K562 (cell line): ENCODE data around the gene ZNF366.

Experiments used
- ATF6 ChIP-seq: sonication (generic); formaldehyde crosslinking; IDR thresholded peaks from 2 replicates; pipeline ENCODE4 v1.4.0; 2020; ENCODE audit warnings: mild to moderate bottlenecking, missing genetic modification reagents
- CHD1 ChIP-seq: fragments of 200-600 bp; sonication (generic); IDR thresholded peaks from one replicate; pipeline ENCODE4 v1.6.1; 2012; ENCODE audit warnings: mild to moderate bottlenecking, moderate library complexity, low read length, inconsistent platforms
- CTCF ChIP-seq, 3 experiments: IDR thresholded peaks in 2 of 3; conservative IDR thresholded peaks in 1 of 3; 2 replicates each; pipeline ENCODE4 v1.5.1; 2011 to 2012; ENCODE audit warnings: low read length in 3 of 3, mild to moderate bottlenecking in 3 of 3, control low read depth in 2 of 3, improper control_type of control experiment in 1 of 3, inconsistent platforms in 1 of 3, low read depth in 1 of 3, mixed read lengths in 1 of 3, moderate library complexity in 1 of 3; ENCODE audit not compliant: insufficient read depth in 2 of 3
- E2F5 ChIP-seq: sonication (generic); formaldehyde crosslinking; IDR thresholded peaks from 2 replicates; pipeline ENCODE4 v1.8.0; 2022; ENCODE audit warnings: mild to moderate bottlenecking, missing genetic modification reagents
- ELF1 ChIP-seq: fragments of 200-800 bp; sonication (Bioruptor generic); IDR thresholded peaks from 2 replicates; pipeline ENCODE4 v1.6.1; 2016; ENCODE audit warnings: missing genetic modification characterization, missing compliant biosample characterization
- GABPA ChIP-seq: fragments of 200-800 bp; sonication (Bioruptor generic); conservative IDR thresholded peaks from 2 replicates; pipeline ENCODE4 v1.6.1; 2016; ENCODE audit warnings: low read depth, missing genetic modification characterization, missing compliant biosample characterization
- KDM5B ChIP-seq: fragments of 200-600 bp; sonication (generic); IDR thresholded peaks from 2 replicates; pipeline ENCODE4 v1.6.1; 2012; ENCODE audit warnings: low read depth, mild to moderate bottlenecking, moderate library complexity, low read length, control low read depth, inconsistent platforms; ENCODE audit not compliant: insufficient replicate concordance
- LCOR ChIP-seq: sonication (generic); formaldehyde crosslinking; IDR thresholded peaks from 2 replicates; pipeline ENCODE4 v1.8.0; 2022; ENCODE audit warnings: mild to moderate bottlenecking, missing genetic modification reagents
- MAX ChIP-seq: sonication (generic); formaldehyde crosslinking; IDR thresholded peaks from 2 replicates; pipeline ENCODE4 v1.9.0; 2022; ENCODE audit warnings: mild to moderate bottlenecking, missing genetic modification reagents
- NELFE ChIP-seq: IDR thresholded peaks from 2 replicates; pipeline ENCODE4 v1.6.1; 2011; ENCODE audit warnings: mild to moderate bottlenecking; ENCODE audit not compliant: insufficient read depth, insufficient read length
- STAT5A ChIP-seq: IDR thresholded peaks from 2 replicates; pipeline ENCODE4 v1.6.1; 2012; ENCODE audit warnings: low read length, inconsistent platforms, borderline replicate concordance
- ZFP36 ChIP-seq: fragments of 150-350 bp; IDR thresholded peaks from 2 replicates; pipeline ENCODE4 v1.6.1; 2018; ENCODE audit warnings: low read length, low read depth; ENCODE audit not compliant: partially characterized antibody
- ZNF232 ChIP-seq: sonication (generic); formaldehyde crosslinking; IDR thresholded peaks from 2 replicates; pipeline ENCODE4 v1.8.0; 2022; ENCODE audit warnings: mild to moderate bottlenecking, missing genetic modification reagents

- no peak for TF ChIP-seq GABPA (tag)
- TF ChIP-seq ZFP36 = no peak
- no peak for TF ChIP-seq MAX (CRISPR knock-in tag)
- no peak for TF ChIP-seq ATF6 (CRISPR knock-in tag)
- no peak for TF ChIP-seq ZNF232
- TF ChIP-seq CTCF (IDR thresholded peaks at IDR 0.05 in 2 of 3, conservative IDR thresholded peaks at IDR 0.05 in 1 of 3; ENCODE audit: insufficient read depth in 2 of 3, low read depth in 1 of 3, low read length in 3 of 3) = no peak
- TF ChIP-seq LCOR = no peak
- TF ChIP-seq E2F5 = no peak
- TF ChIP-seq KDM5B = no peak
- TF ChIP-seq CHD1 = no peak
- TF ChIP-seq STAT5A = no peak
- TF ChIP-seq NELFE = no peak
- no peak for TF ChIP-seq ELF1 (tag)
Observed at GRCh38 chr5:72454996-72455395, 52.2 kb downstream of the ZNF366 start.
